NCI-H146 (cell line): ENCODE measurements around the gene BOK.

Source experiments
- DNase-seq: peaks from one replicate; lab custom pipeline; 2025; lab: John Stamatoyannopoulos, UW

Gene BOK

GRCh38 chr2:241538838-241539615 lies 19.5 kb upstream of the BOK start:
- no peak for DNase-seq

- DNase-seq = no peak
Measured at GRCh38 chr2:241539616-241540374, 18.8 kb upstream of the BOK start.

- no peak for DNase-seq
Measured at GRCh38 chr2:241540401-241540770, 18.2 kb upstream of the BOK start.

DNA sequence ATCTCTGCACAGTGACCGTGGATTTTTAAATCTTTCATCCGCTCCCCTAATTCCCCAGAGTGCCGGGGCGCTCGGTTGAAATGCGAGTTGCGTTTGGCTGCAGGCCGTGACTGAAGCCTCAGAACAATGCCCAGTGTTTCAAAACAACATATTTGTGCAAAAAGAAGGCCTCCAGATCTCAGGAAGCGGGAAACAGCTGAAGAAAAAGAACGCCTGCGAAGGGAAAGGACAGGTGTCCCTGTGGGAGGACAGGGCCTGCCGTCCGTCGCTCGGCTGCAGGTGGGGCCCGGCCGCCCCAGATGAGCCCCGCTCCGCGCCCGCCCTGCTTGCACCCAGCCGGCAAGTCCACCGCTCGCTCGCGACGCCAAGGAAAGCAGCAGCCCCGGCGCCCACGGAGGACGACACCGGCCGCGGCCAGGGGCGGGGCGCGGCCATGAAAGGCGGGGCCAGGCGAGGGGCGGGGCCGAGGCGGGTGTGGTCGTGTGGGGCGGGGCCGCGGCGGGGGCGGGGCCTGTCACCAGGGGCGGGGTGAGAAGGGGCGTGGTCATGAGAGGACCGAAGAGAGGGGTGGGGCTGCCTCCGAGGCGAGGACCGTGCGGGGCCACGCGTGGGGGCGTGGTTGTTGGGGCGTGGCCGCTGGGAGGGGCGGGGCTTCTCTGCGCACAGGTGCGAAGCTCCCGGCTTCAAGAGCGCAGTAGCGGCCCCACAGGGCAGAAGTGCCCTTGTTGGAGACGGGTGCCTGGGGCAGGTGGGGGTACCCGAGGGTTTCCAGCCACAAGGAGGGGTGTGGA lies 17.6 kb upstream of the BOK start:
- peak; percentile 52 for DNase-seq

- no peak for DNase-seq
Measured at GRCh38 chr2:241541564-241542277, 16.8 kb upstream of the BOK start.

DNA sequence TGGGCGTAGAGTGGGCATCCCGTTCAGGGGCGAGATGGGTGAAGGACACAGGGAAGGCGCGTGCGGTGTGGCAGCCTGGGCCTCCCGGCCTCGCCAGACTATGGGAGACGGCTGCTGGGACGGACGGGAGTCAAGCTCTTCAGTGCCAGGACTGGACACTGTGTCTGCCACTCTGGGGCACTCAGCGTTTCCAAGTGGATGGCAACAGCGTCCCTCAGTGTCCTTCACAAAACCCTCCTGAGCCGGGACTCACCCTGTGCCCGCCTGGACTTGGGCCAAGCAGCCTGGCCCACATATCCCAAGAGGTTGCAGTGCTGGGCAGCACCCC lies 16.3 kb upstream of the BOK start:
- no peak for DNase-seq

GRCh38 chr2:241545106-241545505 lies 13.4 kb upstream of the BOK start:
- DNase-seq = no peak

DNA sequence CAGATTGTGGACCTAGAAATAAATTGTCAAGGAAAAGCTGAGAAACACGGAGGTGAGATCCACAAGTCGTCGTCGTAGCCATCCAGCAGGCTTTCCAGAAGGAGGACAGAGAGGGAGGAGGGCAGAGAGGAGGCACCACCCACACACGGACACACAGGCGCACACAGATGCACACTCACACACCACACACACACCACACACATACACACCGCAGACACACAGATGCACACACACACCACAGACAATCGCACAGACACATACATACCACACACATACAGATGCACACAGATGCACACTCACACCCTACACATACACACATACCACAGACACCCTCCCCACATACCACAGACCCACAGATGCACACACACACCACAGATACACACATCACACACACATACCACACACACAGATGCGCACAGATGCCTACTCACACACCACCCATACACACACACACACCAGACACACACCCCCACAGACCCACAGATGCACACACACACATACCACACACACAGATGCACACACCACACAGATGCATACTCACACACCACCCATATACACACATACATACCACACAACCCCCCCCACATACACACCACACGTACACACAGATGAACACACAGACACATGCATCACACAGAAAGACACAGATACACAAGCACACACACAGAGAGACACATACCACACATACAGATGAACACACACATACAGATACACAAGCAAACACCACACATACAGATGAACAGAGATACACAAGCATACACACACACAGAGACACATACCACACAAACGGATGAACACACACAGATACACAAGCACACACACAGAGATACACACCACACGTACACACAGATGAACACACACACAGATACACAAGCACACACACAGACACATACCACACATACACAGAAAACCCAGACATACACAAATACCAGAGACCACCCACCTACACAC lies 12.7 kb upstream of the BOK start:
- DNase-seq = no peak

DNA sequence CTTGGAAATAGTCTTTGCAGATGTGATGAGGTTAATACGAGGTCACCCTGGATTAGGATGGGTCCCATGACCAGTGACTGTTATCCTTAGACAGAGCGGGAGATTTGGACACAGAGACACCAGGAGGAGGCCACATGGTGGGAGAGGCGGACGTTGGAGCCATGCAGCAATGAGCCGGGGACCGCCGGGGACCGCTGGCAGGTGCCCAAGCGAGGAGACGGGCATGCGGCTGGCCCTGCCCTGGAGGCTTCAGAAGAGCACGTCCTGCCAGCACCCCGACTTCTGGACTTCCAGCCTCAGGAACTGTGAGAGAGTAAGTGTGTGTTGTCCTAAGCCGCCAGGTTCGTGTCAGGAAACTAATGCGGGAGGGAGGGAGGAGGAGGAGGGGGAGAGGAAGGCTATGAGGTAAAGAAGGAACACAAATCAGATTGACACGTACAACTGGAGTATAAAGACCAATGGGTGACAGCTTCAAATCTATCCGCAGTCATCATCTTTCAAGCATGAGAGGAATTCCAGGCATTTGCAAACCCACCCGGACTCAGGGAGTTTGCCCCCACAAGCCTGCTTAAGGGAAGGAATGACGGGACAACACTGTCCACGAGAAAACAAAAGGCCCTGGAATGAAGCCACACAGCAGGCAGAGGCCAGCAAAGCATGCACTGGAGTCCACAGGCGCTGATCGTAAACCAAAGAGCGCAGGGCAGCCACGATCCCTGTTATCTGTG lies 11.6 kb upstream of the BOK start:
- DNase-seq = no peak

DNA sequence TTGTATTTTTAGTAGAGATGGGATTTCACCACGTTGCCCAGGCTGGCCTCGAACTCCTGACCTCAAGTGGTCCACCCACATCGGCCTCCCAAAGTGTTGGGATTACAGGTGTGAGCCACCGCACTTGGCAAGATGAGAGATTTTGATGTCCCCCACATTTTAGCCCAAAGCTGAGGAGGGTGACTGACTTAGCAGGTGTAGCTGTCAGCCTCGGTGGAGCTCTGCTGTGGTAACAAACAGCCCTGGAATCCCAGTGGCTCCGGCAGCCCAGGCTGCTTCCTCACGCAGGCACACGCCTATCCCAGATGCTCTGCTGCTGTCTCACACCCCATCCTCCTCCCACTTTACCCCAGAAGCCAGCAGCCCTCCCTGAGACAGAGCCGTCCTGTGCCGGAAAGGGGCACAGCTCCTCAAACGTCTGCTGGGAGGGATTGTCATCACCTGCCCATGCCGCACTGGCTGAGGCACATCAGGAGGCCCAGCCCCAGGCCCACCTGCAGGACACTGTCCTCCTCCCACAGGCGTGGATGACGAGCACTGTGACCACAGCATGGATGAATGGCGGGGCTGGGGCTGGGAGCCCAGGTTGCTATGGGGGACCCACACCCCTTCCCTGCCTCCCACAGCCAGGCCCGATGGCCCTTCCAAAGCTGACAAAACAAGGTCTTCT lies 10.6 kb upstream of the BOK start:
- DNase-seq = no peak

DNA sequence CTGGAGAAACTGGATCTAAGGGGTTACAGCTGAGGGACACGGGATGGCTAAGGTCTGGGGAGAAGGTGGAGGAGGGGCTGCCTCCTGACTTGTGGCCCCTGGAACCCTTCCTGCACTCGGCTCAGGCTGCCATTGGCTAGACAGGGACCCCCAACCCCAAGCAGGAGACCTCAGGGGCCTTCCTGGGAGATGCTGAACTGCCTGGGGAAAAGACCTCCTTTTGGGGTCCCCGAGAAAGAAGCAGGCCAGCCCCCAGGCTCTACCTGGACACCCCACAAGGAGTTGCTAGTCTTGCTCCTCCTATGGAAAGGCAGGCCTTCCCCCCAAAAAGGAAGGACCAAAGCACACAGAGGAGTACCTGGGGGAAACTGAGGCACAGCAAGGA lies 10.1 kb upstream of the BOK start:
- DNase-seq = no peak

- DNase-seq = no peak
Measured at GRCh38 chr2:241550616-241551580, 7.6 kb upstream of the BOK start.

- DNase-seq = no peak
Measured at GRCh38 chr2:241551599-241551997, 6.9 kb upstream of the BOK start.

GRCh38 chr2:241551998-241552737 lies 6.4 kb upstream of the BOK start:
- DNase-seq = no peak

- no peak for DNase-seq
Measured at GRCh38 chr2:241553512-241553830, 5.1 kb upstream of the BOK start.

DNA sequence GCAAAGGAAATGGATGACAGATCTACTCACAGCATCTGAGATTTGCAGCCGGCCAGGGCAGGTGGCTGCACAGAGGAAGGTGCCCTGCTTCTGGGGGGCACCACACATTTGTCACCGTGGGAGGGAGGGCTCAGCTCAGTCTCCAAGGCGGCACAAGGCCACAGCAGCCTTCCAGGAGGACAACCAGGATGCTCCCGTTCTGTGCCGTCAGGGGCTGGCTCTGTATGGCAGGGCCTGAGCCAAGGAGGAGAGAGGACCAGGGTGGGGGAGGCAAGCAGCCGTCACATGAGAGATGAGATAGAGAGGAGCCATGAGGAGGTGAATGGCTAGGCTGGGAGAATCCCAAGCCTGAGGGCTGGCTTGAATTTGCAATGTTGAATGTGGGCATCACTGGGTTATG lies 4.6 kb upstream of the BOK start:
- DNase-seq = no peak

DNA sequence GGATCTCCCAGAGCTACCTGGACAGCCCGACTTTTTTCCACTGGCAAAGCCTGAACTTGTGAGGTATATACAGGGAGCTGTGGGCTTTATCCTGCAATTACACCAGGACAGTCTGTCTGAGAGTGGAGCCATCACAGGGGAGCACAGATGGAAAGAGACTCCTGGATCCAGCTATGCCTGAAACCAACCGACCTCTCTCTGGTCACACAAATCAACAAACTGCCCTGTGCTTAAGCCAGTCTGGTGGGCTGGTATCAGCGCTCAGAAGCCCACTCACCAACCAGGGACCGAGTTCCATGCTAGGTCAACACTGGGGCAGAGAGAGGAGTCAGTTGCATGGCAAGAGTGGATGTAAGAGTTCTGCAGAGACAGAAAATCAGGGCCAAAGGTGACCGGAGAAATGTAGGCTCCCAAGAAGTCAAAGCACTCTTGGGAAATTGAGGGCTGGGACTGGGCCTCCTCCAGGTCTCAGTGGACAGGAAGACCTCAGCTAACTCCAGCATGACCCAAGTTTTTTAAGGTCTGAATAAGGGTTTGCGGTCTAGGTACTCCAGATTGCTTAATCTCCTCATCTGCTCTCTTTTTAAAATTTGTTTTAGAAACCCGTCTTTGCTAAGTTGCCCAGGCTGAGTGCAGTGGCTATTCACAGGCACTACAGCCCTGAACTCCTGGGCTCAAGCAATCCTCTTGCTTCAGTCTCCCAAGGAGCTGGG lies 3.8 kb upstream of the BOK start:
- DNase-seq = no peak

- DNase-seq = peak; percentile 13
Measured at GRCh38 chr2:241555711-241556110, 2.8 kb upstream of the BOK start.
